SU-DHL-6 (cell line): ENCODE measurements around the gene HS6ST2.

Experiments used
- CTCF ChIP-seq: fragments of 200-600 bp; sonication (generic); IDR thresholded peaks from one replicate; pipeline ENCODE4 v1.5.1; 2017; ENCODE audit warnings: antibody characterized with exemption, mild to moderate bottlenecking, low read length, moderate library complexity; ENCODE audit not compliant: insufficient read depth, poor library complexity, severe bottlenecking
- EZH2phosphoT487 ChIP-seq: fragments of 200-600 bp; sonication (generic), shearing (Covaris generic); conservative IDR thresholded peaks from 2 replicates; pipeline ENCODE4 v1.6.1; 2018; ENCODE audit warnings: mild to moderate bottlenecking, antibody characterized with exemption, low read length, moderate library complexity, mixed read lengths

GRCh38 chrX:132933170-132933569 lies 25.3 kb downstream of the HS6ST2 start:
- TF ChIP-seq CTCF (no peak), EZH2phosphoT487 (no peak)
